ENCODE measurements around the gene SREBF1. TPM values are rescaled to one million over a fixed set of nuclear protein-coding genes. Genes with fewer than 3 reads are reported as not detected.
A peak's percentile ranks its signal among the peaks of the same experiment; 100 is the strongest.

The SREBF1 gene
- total RNA-seq, 4 donors from 2014 or later: 115 to 253 (median 191) TPM

DNA sequence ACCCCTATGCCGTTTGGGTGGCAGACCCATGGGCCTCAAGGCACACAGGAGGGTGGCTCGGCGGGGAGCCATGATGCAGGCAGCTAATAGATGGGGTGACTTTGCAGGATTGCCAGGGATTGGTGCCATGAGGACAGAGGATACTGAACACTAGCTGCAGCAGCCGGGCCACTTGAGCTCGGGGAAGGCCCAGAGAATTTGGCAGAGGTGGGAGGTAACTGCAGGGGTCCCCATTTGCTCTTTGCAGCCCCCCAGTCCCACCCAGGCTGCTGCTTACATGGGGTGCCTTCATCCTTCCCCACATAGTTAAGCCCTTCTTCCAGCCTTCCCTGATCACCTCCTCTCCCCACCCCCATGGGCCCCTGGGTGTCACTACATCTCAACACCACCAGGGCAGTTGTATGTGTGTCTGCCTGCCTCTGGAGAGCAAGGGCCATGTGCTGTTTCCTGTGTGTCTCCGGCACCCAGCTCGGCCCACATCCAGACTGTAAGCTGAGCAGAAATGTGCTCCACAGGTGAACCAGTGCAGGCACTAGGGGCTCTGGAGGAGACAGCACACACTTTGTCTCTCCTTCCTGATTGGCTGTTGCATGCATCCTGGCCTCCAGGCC is 52.0 kb downstream of the SREBF1 start:
- no peaks in the 10 kb centered on the region for H3K27me3 ChIP-seq
- no peaks in the 10 kb centered on the region for H3K9me3 ChIP-seq
- peaks cover 0 to 78% (median 39%) of the 10 kb centered on the region in 4 donors for H3K4me1 ChIP-seq
- H3K4me3 ChIP-seq: no peak overlapping the region
- peak overlapping the region in 1 of 4 donors; percentile 34 for H3K27ac ChIP-seq
- no peaks in the 10 kb centered on the region for H3K36me3 ChIP-seq
- no peak for DNase-seq (ENCODE audit: low spot score in 2 of 2)
- WGBS, 2 donors: 69 to 74% methylated on average over 5 to 7 of the region's 7 CpGs
- TF ChIP-seq POLR2A (IDR thresholded peaks at IDR 0.05) (no peak), EP300 (IDR thresholded peaks at IDR 0.05) (no peak)
- TF ChIP-seq, protein P1, sequence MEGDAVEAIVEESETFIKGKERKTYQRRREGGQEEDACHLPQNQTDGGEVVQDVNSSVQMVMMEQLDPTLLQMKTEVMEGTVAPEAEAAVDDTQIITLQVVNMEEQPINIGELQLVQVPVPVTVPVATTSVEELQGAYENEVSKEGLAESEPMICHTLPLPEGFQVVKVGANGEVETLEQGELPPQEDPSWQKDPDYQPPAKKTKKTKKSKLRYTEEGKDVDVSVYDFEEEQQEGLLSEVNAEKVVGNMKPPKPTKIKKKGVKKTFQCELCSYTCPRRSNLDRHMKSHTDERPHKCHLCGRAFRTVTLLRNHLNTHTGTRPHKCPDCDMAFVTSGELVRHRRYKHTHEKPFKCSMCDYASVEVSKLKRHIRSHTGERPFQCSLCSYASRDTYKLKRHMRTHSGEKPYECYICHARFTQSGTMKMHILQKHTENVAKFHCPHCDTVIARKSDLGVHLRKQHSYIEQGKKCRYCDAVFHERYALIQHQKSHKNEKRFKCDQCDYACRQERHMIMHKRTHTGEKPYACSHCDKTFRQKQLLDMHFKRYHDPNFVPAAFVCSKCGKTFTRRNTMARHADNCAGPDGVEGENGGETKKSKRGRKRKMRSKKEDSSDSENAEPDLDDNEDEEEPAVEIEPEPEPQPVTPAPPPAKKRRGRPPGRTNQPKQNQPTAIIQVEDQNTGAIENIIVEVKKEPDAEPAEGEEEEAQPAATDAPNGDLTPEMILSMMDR (IDR thresholded peaks at IDR 0.05): no peak

DNA sequence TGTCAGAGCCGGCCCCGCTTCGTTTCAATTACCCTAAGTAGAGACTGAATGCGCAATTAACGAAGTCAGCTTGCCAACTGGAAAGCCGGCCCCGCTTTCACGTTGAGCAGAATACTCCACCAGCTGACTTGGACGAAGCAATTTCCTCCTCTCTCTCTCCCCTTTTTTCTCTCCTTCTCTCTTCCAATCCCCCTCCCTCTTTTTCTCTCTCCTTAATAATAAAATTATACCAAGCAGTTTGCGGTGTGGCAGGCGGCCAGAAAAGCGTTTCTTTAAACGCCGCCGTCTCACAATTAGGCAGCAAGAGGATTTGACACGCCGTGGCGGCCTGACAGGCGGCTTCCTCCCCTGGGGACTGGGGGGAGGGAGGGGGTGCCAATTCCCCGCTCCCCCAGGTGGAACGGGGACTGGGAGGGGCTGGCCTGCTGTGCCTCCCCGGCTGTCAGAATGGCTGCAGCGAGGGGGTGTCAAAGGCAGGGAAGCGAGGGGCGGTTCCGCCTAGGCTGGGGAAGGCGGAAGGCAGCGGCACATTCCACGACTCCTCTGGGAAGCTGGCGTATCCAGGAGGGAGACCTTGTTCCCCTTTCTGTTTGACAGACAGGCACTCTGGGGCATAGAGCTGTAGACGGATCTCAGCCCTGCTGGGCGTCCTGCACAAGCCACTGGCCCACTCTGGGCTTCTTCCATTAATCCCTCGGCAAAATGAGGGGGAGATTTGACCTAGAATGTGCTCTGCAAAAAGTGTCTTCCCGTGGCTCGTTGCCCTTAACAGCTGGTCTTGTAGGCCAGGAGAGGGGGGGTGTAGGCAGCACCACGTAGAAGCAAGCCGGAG is 52.7 kb downstream of the SREBF1 start:
- H3K4me1 ChIP-seq: peaks cover 0 to 77% (median 42%) of the 10 kb centered on the region in 4 donors
- peak overlapping the region; percentile 48 to 82 (median 70) for H3K27ac ChIP-seq
- no peaks in the 10 kb centered on the region for H3K27me3 ChIP-seq
- DNase-seq (ENCODE audit: low spot score in 2 of 2): peak in 1 of 2 donors; percentile 43
- H3K36me3 ChIP-seq: no peaks in the 10 kb centered on the region
- TF ChIP-seq EP300 (IDR thresholded peaks at IDR 0.05) (peak in 1 of 2 donors; percentile 18), POLR2A (IDR thresholded peaks at IDR 0.05) (no peak)
- no peaks in the 10 kb centered on the region for H3K9me3 ChIP-seq
- H3K4me3 ChIP-seq: peak overlapping the region; percentile 29 to 64 (median 47)
- 14 to 18% methylated on average over 32 to 37 of the region's 37 CpGs for WGBS, 2 donors

DNA sequence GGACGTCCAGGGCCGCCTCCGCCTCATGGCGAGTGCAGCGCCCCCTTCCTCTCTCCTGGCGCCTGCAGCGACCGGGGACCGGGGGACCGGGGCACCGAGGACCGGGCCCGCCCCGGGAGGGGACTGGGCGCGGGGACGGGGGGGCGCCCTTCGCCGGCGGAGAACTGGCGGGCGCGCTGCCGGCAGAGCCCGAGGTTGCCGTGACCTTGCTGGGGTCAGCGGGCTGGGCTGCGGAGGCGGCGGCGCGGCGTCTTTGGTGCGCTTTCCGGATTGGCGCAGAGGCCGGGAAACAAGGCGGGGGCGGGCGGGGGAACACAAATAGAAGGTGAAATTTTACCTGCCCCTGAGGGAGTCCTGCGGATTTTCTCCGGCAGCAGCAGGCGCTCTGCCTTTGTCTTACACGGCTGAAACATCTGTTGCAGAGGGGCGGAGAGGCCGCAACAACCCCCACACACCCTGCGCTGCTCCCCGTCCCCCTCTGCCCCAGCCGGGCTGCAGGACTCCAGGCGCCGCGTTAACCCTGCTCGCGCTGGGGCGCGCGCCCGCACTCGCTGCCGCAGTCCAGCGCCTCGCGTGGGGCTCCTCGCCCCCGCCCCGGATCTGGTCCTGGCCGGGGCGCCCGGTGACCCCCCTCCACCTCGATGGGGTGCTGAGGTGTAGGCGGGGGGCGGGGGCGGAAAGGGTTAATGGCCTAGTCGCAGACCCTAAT is 53.5 kb downstream of the SREBF1 start:
- no peaks in the 10 kb centered on the region for H3K27me3 ChIP-seq
- H3K36me3 ChIP-seq: no peaks in the 10 kb centered on the region
- WGBS, 2 donors: 1% methylated on average over 39 to 53 of the region's 75 CpGs
- peak overlapping the region; percentile 29 to 64 (median 47) for H3K4me3 ChIP-seq
- peak overlapping the region; percentile 48 to 82 (median 70) for H3K27ac ChIP-seq
- peak in 1 of 2 donors; percentile 45 for DNase-seq (ENCODE audit: low spot score in 2 of 2)
- TF ChIP-seq POLR2A (IDR thresholded peaks at IDR 0.05) (no peak), EP300 (IDR thresholded peaks at IDR 0.05) (no peak)
- TF ChIP-seq, protein P1 (IDR thresholded peaks at IDR 0.05): peak in 2 of 5 experiments; percentile 13 to 23
- H3K9me3 ChIP-seq: no peaks in the 10 kb centered on the region
- H3K4me1 ChIP-seq: peaks cover 0 to 82% (median 46%) of the 10 kb centered on the region in 4 donors

DNA sequence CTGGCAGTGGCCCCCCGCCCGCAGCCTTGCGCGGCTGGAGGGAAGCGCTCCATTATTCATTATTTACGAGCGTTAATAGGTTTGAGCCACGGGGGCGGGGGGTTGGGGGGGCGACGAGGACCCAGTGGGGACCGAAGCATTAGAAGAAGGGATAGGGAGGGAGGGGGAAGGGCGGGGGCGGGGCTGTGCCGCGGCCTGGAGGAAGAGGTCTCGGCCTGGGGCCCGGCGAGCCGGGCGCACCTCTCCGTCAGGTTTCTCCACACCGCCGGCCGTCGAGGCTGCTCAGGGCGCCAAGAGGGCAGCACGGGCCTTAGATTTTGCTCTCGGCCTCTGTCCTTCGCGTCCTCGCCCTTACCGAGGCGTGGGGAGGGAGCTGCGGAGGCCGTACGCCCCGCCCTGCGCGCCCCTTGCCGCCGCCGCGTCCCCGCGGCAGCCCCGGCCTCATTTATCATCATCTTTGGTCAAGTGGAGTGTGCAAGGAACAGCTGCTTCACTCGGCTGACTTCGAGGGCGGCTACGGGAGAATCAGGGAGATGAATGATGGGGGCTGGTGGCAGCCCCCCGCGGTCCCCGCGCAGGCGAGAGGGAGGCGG is 54.2 kb downstream of the SREBF1 start:
- Histone ChIP-seq H3K27me3 (no peaks in the 10 kb centered on the region), H3K9me3 (no peaks in the 10 kb centered on the region), H3K4me1 (peaks cover 0 to 88% (median 49%) of the 10 kb centered on the region in 4 donors), H3K4me3 (peak overlapping the region; percentile 29 to 64 (median 47)), H3K36me3 (no peaks in the 10 kb centered on the region), H3K27ac (peak overlapping the region; percentile 30 to 82 (median 68))
- DNase-seq (ENCODE audit: low spot score in 2 of 2): no peak
- TF ChIP-seq EP300 (IDR thresholded peaks at IDR 0.05) (no peak), POLR2A (IDR thresholded peaks at IDR 0.05) (no peak)
- TF ChIP-seq, protein P1 (IDR thresholded peaks at IDR 0.05): no peak
- 0 to 1% methylated on average over 14 to 46 of the region's 57 CpGs for WGBS, 2 donors

All from tibial nerve (tissue), 4 donors.